ENCODE measurements around the gene SPDYE4.

DNA sequence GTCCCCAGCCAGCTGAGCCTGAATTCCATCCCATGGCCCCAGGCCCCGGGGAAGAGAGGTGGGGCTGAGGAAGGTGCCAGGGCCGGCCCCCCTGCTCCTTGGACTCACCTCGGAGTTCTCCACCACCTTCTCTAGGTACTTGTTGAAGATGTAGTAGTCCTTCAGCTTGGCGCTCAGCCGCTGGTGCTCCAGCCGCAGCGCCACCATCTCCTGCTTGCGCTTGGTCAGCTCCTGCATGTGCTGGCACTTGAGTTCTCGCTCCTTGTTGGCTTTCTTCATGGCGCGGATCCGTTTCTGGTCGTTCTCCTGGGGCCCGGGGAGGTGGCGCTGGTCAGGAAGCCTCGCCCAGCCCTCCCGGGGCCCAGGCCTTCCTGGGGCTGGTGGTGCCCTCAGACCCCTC lies 17.0 kb downstream of the SPDYE4 start:
- TF ChIP-seq, protein P1, sequence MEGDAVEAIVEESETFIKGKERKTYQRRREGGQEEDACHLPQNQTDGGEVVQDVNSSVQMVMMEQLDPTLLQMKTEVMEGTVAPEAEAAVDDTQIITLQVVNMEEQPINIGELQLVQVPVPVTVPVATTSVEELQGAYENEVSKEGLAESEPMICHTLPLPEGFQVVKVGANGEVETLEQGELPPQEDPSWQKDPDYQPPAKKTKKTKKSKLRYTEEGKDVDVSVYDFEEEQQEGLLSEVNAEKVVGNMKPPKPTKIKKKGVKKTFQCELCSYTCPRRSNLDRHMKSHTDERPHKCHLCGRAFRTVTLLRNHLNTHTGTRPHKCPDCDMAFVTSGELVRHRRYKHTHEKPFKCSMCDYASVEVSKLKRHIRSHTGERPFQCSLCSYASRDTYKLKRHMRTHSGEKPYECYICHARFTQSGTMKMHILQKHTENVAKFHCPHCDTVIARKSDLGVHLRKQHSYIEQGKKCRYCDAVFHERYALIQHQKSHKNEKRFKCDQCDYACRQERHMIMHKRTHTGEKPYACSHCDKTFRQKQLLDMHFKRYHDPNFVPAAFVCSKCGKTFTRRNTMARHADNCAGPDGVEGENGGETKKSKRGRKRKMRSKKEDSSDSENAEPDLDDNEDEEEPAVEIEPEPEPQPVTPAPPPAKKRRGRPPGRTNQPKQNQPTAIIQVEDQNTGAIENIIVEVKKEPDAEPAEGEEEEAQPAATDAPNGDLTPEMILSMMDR (IDR thresholded peaks at IDR 0.05; ENCODE audit: insufficient read depth, low read length): no peak
- TF ChIP-seq POLR2AphosphoS5 (IDR thresholded peaks at IDR 0.05; ENCODE audit: low read depth) (no peak), SPI1 (IDR thresholded peaks at IDR 0.05; ENCODE audit: borderline replicate concordance, low read depth) (no peak), GABPA (IDR thresholded peaks at IDR 0.05; ENCODE audit: low read depth) (no peak)
- TF ChIP-seq, protein P2, sequence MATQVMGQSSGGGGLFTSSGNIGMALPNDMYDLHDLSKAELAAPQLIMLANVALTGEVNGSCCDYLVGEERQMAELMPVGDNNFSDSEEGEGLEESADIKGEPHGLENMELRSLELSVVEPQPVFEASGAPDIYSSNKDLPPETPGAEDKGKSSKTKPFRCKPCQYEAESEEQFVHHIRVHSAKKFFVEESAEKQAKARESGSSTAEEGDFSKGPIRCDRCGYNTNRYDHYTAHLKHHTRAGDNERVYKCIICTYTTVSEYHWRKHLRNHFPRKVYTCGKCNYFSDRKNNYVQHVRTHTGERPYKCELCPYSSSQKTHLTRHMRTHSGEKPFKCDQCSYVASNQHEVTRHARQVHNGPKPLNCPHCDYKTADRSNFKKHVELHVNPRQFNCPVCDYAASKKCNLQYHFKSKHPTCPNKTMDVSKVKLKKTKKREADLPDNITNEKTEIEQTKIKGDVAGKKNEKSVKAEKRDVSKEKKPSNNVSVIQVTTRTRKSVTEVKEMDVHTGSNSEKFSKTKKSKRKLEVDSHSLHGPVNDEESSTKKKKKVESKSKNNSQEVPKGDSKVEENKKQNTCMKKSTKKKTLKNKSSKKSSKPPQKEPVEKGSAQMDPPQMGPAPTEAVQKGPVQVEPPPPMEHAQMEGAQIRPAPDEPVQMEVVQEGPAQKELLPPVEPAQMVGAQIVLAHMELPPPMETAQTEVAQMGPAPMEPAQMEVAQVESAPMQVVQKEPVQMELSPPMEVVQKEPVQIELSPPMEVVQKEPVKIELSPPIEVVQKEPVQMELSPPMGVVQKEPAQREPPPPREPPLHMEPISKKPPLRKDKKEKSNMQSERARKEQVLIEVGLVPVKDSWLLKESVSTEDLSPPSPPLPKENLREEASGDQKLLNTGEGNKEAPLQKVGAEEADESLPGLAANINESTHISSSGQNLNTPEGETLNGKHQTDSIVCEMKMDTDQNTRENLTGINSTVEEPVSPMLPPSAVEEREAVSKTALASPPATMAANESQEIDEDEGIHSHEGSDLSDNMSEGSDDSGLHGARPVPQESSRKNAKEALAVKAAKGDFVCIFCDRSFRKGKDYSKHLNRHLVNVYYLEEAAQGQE (IDR thresholded peaks at IDR 0.05; ENCODE audit: insufficient replicate concordance, low read depth): no peak

Measured in HL-60 (cell line).